GM18498 (cell line): ENCODE data around the gene GDA.
"Not testable (repeated sequence)": the region's sequence is repeated elsewhere in the genome, so short reads cannot be mapped to it uniquely, and the experiment has no call there.

Experiments
- ATAC-seq: cut with Tn5 transposase; IDR thresholded peaks from one replicate; pipeline ENCODE4 v1.9.1; 2021; ENCODE audit warnings: mild to moderate bottlenecking, moderate library complexity; ENCODE audit not compliant: unreplicated experiment

Gene GDA

DNA sequence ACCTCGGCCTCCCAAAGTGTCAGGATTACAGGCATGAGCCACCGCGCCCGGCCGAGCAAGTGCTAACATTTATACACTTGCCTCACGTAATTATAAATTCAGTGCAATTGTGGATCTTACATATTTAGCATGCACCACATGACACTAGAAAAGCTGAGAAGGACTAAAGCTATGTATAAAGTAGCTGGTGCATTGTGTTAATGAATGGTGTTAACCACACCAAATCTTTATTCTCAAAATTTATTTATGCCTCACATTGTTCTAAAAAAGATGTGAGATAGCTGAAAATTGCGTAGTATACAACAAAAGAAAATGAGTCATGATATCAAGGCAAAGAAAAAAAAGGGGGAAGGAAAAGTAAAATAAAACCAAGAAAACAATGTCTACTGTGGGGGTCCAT lies 54.8 kb downstream of the GDA start:
- no peak for ATAC-seq

DNA sequence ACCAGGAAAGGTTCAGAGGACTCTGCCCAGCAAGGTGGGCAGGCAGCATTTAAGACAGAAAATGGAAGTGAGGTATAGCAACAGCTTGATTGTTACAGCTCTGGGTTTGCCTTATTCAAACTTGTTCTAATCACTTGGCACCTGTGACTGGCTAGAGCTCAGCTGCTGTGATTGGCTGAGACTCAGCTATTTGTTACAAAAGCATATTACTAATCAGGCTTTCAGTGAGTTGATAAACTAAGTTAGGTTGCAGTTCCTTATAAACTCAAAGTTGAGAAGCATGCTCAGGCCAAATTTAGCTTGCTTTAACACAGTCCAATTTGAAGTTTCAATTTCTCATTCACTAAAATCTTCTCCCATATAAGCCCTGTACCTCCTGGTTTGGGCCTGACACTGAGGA lies 56.3 kb downstream of the GDA start:
- peak; percentile 83 for ATAC-seq

DNA sequence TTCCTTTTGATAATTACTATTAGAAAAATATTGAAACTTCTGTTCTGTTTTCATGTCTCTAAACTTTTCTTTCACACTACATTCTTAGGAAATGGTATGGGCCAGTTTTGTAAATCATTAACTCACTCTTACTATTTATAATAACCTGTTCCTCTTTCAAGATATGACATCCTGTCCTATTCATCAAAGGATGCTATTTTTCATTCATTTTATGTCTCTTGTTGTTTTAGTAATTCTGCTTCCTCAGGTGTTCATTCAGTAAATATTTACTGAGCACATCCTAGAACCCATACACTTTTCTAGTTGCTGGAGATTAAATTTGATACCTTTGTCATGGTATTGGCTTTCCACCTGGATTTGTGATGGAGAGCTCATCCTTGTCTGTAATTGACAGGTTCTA lies 58.0 kb downstream of the GDA start:
- peak; percentile 38 for ATAC-seq

GRCh38 chr9:72210522-72210921 lies 61.3 kb downstream of the GDA start:
- no peak for ATAC-seq

DNA sequence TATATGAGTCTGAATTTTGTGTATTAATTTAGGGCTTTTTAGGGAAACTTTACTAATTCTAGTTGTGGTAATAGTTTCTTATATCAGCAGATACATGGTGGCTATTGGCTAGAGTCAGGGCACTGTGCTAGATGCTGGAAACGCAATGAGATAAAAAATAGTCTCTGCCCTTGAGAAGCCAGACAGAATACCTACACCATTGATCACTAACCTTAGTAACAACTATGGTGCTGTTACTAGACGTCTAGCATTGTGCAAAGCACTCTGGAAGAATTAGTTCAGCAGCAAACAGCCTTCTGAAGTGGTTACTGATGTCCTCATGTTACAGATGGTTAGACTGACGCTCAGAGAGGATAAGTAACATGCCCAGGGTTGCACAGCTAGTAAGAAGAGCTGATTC lies 61.8 kb downstream of the GDA start:
- ATAC-seq, result no peak

DNA sequence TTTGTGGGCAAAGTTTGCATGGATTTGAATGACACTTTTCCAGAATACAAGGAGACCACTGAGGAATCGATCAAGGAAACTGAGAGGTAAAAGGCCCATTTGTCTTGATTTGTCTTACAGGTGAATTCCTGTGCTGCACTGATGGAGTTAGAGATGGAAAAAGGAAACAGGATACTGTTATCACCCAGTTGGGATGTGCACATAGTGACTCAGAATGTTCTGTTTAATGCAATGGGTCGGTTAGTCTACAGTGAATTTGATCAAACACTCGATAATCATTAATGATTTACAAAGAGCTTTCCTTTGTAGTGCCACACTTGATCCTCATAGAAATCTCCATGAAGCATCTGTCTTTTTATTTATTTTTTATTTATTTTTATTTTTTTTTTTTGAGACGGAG lies 64.7 kb downstream of the GDA start:
- ATAC-seq, result no peak

DNA sequence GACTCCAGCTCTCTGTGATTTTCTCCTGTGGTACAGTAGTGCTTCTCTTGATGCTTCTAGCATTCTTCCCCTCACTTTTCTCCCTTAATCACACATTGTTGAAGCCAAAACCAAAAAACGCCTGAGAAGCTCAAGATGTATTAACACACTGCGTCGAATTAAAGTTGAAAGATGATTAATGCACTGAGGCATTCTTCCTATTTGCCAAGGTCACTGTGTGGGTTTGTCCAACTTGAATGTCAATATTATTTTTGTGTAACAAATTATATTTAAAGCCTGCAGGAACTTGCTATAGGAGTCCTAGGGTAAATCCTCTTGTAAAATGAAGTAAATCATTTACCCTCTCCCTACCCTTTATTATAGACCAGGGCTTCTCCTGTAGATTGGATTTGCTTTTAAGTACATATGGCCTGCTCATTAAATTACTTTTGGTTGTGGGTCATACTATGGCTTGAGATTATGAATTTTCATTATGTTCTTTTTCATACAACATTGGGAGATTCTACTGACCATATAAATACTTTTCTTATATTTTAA lies 68.1 kb downstream of the GDA start:
- no peak for ATAC-seq

DNA sequence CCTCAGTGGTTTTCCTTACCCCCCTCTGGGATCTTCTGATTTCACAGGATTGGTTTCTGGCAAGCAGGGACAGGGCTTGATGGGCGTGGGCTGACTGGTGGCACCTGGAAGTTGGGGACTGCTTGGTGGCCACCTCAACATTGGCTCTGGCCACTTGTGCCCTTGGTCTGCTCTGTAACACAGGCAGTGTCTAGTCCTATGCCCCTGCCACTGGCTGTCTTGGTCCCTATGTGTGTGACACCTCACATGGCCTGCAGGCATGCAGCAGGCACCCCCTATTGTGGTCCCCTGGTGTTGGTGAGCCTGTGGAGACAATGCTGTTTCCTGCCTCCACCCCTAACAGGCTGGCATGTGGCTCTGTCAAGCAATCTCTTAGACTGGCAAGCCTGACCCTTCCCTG lies 71.3 kb downstream of the GDA start:
- no peak for ATAC-seq

DNA sequence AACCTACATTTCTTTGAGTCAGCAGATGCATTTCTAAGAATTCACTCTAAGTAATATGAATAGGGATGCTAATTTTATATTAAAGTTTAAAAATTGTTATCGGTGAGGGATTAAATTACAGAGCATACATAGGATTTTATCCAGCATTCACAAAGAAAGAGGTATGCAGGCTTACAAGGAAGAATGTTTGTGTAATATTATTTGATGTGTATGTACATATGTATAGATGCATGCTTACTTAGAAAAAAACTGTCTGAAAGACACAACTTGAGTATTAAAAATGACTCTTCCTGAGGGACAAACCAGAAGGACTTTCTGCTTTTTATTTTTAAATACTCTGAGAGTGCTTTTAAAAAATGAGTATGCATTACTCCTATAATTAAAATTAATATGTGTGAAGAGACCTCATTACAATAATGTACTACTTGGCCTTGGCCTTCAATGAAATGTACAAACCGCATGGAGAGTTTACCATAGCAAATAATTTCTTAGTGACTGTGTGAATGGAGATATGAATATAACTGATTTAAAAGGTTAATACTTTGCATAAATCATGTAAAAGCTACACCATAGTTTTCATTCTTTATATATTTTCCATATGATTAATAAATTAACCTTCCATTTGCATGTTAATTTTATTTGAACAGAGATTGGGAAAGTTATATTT lies 77.0 kb downstream of the GDA start:
- no peak for ATAC-seq

- no peak for ATAC-seq
Observed at GRCh38 chr9:72228282-72228681, 79.0 kb downstream of the GDA start.

GRCh38 chr9:72232778-72233177 lies 83.5 kb downstream of the GDA start:
- ATAC-seq, result no peak

- ATAC-seq, result no peak
Observed at GRCh38 chr9:72247549-72247948, 98.3 kb downstream of the GDA start.

DNA sequence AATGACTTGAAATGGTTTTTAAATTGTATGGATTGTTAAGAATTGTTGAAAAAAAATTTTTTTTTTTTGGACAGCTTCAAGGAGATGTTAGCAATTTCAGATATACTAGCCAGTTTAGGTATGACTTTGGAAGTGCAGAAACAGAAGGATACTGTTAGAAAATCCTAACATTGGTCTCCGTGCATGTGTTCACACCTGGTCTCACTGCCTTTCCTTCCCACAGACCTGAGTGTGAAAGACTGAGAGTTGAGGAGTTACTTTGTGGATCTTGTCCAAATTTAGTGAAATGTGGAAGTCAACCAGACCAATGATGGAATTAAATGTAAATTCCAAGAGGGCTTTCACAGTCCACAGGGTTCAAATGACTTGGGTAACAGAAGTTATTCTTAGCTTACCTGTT lies 102.3 kb downstream of the GDA start:
- ATAC-seq, result no peak

GRCh38 chr9:72254901-72255545 lies 105.8 kb downstream of the GDA start:
- ATAC-seq, result no peak

DNA sequence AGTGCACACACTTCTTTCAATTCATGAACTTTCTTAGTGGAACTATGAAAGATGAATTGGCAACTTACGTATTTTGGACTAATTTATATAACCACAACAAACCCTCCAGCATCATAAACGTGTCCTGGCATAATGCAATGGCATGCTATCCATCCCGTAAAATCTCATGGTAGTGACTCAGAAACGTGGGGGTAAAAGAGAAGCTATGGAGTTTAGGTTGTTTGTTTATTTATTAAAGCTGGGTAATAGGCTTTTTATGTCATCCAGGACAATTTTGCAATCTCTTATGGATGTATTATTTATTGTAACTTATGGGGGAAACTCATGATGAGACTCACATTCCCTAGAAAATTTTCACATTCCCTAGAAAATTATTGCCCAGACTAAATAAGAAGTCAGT lies 106.3 kb downstream of the GDA start:
- no peak for ATAC-seq

- ATAC-seq, result no peak
Observed at GRCh38 chr9:72256931-72257330, 107.7 kb downstream of the GDA start.

GRCh38 chr9:72257814-72258213 lies 108.6 kb downstream of the GDA start:
- ATAC-seq, result no peak

DNA sequence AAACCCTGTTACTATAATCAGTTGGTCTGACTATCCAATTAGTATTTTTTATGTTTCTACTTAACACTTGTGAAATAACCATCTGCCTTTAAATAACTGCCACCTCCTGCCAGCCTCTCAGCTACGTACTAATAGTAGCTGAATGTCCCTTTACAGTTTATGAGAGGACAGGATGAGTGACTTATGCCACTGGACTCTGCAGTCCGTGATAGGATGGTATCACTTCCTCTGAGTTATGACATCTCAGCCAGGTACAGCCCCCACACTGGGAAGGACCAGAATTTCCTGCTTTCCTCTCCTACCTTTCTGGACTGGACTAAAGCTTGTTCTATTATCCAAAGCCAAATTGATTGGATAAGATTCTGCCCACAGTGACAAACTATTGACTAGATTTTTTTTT lies 112.8 kb downstream of the GDA start:
- ATAC-seq, result no peak

GRCh38 chr9:72263572-72263971 lies 114.3 kb downstream of the GDA start:
- no peak for ATAC-seq

GRCh38 chr9:72268961-72269360 lies 119.7 kb downstream of the GDA start:
- no peak for ATAC-seq

DNA sequence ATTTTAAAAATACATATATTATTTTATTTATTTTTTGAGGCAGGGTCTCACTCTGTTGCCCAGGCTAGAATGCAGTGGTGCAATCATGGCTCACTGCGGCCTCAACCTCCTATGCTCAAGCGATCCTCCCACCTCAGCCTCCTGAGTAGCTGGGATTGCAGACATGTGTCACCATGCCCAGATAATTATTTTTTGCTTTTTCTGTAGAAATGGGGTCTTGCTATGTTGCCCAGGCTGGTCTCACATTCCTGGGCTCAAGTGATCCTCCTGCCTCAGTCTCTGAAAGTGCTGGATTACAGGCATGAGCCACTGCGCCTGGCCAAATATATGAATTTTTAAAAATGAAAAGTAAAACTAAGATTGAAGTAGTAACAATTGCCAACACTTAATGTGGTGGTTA lies 121.1 kb downstream of the GDA start:
- ATAC-seq, result not testable (repeated sequence)

- ATAC-seq, result peak; percentile 53
Observed at GRCh38 chr9:72271613-72272478, 122.6 kb downstream of the GDA start.
